Umbilical cord (tissue), 2 donors: ENCODE measurements around the gene GNB1L. TPM values are rescaled to one million over a fixed set of nuclear protein-coding genes. Genes with fewer than 3 reads are reported as not detected.

Source experiments
- DNase-seq: peaks from one replicate; pipeline ENCODE4 v3.0.0-alpha.2; 2015; ENCODE audit warnings: low spot score
- total RNA-seq: library from RNA; depleted of rRNA; stranded (reverse); fragments of >200 nt; gene quantifications from one replicate; pipeline ENCODE4 v1.2.3, GENCODE V29; 2014; ENCODE audit warnings: low replicate concordance; ENCODE audit not compliant: insufficient read depth

GNB1L gene
- 19.7 TPM for total RNA-seq

GRCh38 chr22:19854778-19855503 lies at the start of gene GNB1L, which contains the start of gene RTL10:
Gene GNB1L (minus strand): TSS chr22:19854874. CDS start chr22:19821355, 33,519 bp downstream.
Gene RTL10 (minus strand): TSS chr22:19854874. CDS start chr22:19852261, 2,613 bp downstream.
- peak; percentile 98 for DNase-seq

GRCh38 chr22:19904174-19904856 lies 49.6 kb upstream of the GNB1L start:
- DNase-seq: no peak

GRCh38 chr22:19903513-19903912 lies 48.8 kb upstream of the GNB1L start:
- no peak for DNase-seq

DNA sequence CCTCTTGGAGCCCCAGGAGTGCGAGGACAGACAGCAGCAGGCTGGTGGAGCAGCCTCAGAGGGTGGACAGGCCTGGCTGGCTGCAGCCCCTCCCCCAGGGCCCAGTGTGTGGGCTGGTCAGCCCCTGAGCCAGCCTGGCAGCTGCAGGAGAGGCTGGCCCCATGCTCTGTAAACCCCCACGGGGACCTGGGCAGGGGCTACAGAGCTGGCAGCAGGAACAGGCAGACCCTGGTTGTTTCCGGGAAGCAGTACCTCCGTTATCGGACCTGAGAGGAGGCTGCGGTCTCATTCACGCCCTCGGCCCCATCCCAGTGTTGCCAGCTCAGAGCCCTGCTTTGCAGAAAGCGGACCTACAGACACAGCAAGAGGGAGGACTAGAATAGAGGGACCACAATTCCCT lies 48.4 kb upstream of the GNB1L start:
- no peak for DNase-seq

GRCh38 chr22:19902245-19902715 lies 47.6 kb upstream of the GNB1L start:
- no peak for DNase-seq

DNA sequence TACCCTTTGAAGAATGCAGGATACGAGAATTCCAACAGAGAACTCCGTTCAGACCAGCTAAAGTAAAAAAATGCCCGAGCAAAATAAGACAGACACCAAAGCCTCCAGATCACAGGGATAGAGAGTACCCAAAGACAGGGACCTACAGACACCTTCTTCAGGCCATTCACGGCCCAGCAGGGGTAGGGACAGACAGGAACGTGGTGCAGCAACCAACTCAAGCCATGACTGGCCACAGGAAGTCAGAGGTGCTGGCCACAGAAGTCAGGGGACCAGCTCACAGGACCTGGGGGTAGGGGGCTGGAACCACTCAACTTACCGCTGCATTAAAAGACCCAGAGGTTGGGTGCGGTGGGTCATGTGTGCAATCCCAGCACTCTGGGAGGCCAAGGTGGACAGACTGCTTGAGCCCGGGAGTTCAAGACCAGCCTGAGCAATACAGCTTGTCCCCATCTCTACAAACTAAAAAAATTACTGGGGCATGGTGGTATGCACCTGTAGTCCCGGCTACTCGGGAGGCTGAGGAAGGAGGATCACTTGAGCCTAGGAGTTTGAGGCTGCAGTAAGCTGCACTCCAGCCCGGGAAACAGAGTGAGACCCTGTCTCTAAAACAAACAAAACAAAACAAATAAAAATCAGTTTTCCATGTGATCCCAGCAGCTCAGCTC lies 47.0 kb upstream of the GNB1L start:
- DNase-seq: no peak

GRCh38 chr22:19900707-19901436 lies 46.2 kb upstream of the GNB1L start:
- no peak for DNase-seq

GRCh38 chr22:19898831-19899567 lies 44.3 kb upstream of the GNB1L start:
- DNase-seq: no peak

GRCh38 chr22:19898145-19898544 lies 43.5 kb upstream of the GNB1L start:
- no peak for DNase-seq

DNA sequence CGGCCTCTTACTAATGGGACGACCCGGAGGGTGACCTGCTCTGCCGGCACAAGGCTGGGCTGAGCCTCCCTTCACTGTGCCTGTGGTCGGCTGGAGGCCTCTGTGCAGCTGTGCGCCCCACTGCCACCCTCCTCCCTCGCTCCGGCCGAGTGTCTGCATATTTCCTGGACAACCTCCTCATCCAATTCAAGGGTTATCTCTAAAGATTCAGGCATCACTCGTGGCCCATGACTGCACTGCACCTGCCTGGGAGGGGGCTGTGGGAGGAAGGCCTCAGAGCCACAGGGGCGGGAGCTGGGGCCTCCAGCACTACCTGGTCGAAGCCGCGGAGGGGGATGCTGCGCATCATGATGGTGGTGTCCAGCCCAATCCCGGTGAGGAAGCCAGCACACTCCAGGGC lies 43.1 kb upstream of the GNB1L start:
- no peak for DNase-seq

- DNase-seq: no peak
Observed at GRCh38 chr22:19896665-19897355, 42.1 kb upstream of the GNB1L start.

GRCh38 chr22:19895160-19895849 lies 40.6 kb upstream of the GNB1L start:
- DNase-seq: no peak

- no peak for DNase-seq
Observed at GRCh38 chr22:19893363-19893762, 38.7 kb upstream of the GNB1L start.

- no peak for DNase-seq
Observed at GRCh38 chr22:19892925-19893324, 38.3 kb upstream of the GNB1L start.

DNA sequence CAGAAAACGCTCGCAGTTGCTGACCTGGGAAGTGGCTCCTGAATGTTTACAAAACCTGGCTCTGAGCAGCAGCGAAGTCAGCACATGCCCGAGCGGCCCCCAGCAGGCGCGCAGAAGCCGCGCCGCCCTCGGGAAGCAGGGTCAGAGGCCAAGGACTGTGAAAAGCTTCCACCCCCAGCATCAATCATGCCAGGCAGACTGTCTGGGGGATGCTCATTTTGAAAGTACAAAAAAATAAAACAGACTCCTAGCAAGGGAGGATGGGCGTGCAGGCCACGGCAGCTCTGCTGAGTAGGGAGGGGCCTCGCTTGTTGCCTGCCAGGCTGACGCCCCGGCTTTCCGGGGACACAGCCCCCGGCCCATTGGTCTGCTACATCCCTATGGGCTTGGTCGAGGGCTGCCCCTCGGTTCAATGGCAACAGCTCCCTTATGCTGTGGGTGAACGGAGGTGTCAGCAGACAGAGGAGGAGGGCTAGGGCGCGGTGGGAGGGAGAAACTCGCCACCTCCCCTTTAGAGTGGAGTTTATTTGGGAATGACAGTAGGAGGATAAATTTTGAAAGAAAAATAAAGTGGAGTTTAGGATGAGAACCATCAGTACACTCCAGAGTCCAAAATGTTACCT lies 37.7 kb upstream of the GNB1L start:
- peak; percentile 40 for DNase-seq

GRCh38 chr22:19891317-19892256 lies 36.9 kb upstream of the GNB1L start:
- DNase-seq: peak; percentile 50

DNA sequence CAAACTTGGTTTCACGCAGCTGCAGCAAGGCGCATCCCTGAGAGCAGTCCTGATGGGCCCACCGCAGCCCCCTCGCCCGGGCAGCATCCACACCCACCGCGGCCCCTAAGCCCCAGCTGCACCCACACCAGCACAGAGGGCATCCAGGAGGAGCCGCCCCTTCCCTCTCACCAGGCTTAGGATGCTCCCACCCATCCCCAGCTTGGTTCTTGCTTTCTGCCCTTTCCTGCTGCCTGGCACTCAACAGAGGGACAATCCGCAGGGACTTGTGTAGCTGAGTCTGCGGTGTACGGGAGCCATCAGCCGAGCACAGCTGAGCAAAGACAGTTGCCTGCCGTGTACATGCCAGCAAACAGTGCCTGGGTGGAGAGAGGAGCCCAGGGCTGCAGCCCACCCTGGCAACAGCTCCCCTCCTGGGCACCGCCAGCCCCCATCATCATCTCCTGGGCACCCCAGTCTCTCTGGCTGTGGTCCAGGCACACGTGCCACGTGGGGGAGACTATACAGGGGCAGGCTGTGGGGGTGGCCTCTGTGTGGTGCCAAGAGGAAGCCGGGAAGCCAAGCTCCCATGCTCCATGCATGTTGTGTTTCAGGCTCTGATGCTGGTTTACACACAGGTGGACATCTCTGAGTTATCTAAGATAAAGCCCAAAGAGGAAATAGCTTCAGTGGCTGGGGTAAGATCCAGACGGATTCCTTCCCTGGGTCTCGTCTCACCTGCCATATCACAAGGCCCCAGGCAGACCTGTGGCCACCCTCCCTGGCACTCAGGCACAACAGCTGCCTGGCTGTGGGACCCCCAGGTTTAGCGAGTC lies 36.0 kb upstream of the GNB1L start:
- DNase-seq: no peak
